Nephron progenitor cell (in vitro differentiated cells): ENCODE measurements around the gene FAM13A.

Experiments used
- DNase-seq: peaks from one replicate; pipeline ENCODE4 v3.0.0; 2021
- H3K27ac Mint-ChIP-seq: 2 replicates; pipeline ENCODE4 v1.8.0; 2021; ENCODE audit warnings: mild to moderate bottlenecking, moderate library complexity, mixed read lengths
- H3K27me3 Mint-ChIP-seq: 2 replicates; pipeline ENCODE4 v1.8.0; 2021; ENCODE audit warnings: mild to moderate bottlenecking, low read depth, mixed read lengths; ENCODE audit not compliant: poor library complexity
- H3K36me3 Mint-ChIP-seq: 2 replicates; pipeline ENCODE4 v1.8.0; 2021; ENCODE audit warnings: low read depth, mixed read lengths
- H3K4me1 Mint-ChIP-seq: 2 replicates; pipeline ENCODE4 v1.8.0; 2021; ENCODE audit warnings: mixed read lengths
- H3K4me3 Mint-ChIP-seq: 2 replicates; pipeline ENCODE4 v1.8.0; 2021; ENCODE audit warnings: mild to moderate bottlenecking, moderate library complexity, mixed read lengths
- H3K9me3 Mint-ChIP-seq: 2 replicates; pipeline ENCODE4 v1.8.0; 2021; ENCODE audit warnings: mild to moderate bottlenecking, moderate library complexity, mixed read lengths
- TF ChIP-seq, protein P1 (sequence below): fragments of 200-600 bp; sonication (generic); IDR thresholded peaks from 2 replicates; pipeline ENCODE4 v1.5.0; 2021; ENCODE audit warnings: antibody characterized with exemption

The FAM13A gene

DNA sequence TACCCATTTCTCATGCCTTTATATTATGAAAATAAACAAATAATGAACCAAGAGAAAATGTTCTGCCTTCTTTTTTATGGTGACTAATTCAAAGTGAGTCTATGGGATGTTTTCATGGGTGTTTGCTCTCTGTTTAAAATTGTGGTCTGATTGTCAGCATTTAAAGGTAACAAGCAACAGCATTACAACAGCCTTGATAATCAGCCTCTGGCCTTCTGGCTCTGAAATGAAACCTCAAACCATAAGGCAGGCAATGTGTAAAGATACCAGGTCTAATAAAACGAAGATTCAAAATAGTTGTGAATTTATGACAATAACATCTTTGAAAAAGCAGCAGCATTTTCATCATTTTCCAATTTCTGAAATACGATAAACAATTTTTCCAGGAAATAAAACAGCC lies 63.7 kb downstream of the FAM13A start:
- TF ChIP-seq, protein P1, sequence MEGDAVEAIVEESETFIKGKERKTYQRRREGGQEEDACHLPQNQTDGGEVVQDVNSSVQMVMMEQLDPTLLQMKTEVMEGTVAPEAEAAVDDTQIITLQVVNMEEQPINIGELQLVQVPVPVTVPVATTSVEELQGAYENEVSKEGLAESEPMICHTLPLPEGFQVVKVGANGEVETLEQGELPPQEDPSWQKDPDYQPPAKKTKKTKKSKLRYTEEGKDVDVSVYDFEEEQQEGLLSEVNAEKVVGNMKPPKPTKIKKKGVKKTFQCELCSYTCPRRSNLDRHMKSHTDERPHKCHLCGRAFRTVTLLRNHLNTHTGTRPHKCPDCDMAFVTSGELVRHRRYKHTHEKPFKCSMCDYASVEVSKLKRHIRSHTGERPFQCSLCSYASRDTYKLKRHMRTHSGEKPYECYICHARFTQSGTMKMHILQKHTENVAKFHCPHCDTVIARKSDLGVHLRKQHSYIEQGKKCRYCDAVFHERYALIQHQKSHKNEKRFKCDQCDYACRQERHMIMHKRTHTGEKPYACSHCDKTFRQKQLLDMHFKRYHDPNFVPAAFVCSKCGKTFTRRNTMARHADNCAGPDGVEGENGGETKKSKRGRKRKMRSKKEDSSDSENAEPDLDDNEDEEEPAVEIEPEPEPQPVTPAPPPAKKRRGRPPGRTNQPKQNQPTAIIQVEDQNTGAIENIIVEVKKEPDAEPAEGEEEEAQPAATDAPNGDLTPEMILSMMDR, result no peak
- H3K4me1 Mint-ChIP-seq, result no peaks in the 10 kb centered on the region
- H3K9me3 Mint-ChIP-seq, result no peaks in the 10 kb centered on the region
- no peak for DNase-seq
- no peaks in the 10 kb centered on the region for H3K27me3 Mint-ChIP-seq
- peaks cover 77% of the 10 kb centered on the region for H3K36me3 Mint-ChIP-seq
- peak overlapping the region; percentile 68 for H3K27ac Mint-ChIP-seq
- no peak overlapping the region for H3K4me3 Mint-ChIP-seq

DNA sequence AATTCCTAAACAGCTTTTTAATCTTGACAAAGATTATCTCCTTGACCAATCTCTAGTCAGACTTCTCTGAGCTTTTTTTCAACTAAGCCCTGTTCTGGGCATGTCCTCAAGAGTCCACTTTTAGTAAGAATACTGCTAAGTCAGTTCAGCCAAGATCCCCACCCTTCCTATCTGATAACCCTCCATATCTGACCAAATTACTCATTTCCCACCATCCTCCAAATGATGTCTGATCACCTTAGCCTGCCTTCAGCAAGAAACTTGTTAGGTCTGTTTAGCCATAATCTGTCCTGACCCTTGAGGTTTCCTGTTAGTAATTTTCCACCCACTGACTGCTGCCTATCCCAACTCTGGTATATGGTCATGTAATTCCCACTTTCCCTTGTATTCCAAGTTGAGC lies 65.2 kb downstream of the FAM13A start:
- no peaks in the 10 kb centered on the region for H3K9me3 Mint-ChIP-seq
- H3K27me3 Mint-ChIP-seq, result no peaks in the 10 kb centered on the region
- H3K4me1 Mint-ChIP-seq, result no peaks in the 10 kb centered on the region
- TF ChIP-seq, protein P1, result no peak
- peaks cover 72% of the 10 kb centered on the region for H3K36me3 Mint-ChIP-seq
- no peak overlapping the region for H3K27ac Mint-ChIP-seq
- DNase-seq, result no peak
- no peak overlapping the region for H3K4me3 Mint-ChIP-seq

DNA sequence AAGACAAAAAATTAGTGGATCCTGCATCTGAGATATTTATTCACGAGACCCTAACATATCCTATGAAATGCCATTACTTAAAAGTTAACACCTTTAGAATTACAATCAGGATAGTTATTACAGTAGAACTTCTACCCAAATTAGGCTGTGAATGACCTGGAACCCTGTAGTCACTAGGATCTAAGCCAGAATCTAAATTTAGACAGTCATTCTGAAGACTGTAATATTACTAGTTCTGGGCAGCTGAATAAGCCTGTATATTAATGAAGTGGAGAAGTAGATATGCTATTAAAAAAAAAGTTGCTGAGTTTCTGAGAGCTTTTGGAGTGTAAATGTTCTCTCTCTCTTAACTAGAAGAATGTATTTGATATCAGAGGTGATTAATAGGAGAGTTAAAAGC lies 67.0 kb downstream of the FAM13A start:
- H3K9me3 Mint-ChIP-seq, result no peaks in the 10 kb centered on the region
- H3K27me3 Mint-ChIP-seq, result no peaks in the 10 kb centered on the region
- TF ChIP-seq, protein P1, result no peak
- H3K27ac Mint-ChIP-seq, result no peak overlapping the region
- no peaks in the 10 kb centered on the region for H3K4me1 Mint-ChIP-seq
- H3K4me3 Mint-ChIP-seq, result no peak overlapping the region
- peaks cover 69% of the 10 kb centered on the region for H3K36me3 Mint-ChIP-seq
- DNase-seq, result no peak

DNA sequence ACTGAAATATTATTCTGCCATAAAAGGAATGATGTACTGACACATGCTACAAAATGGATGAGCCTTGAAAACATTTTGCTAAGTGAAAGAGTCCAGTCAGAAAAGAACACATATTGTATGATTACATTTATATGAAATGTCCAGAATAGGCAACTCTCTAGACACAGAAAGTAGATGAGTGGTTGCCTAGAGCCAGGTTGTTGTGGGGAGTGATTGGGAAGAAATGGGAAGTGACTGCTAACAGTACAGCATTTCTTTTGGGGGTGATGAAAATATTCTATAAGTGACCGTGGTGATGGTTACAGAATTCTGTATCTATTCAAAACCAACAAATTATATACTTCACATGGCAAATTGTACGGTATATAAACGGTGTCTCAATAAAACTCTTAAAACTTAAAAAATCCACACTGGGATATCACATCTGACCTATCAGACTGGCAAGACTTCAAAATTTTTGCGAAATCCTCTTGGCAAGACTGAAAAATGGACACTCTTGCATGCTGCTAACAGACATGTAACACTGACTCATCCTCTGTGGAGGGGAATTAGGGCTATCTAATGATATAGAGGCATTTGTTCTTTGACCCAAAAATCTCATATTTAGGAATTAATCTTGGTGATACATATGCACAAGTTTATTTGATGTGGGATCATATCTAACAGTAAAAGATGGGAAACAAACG lies 71.8 kb downstream of the FAM13A start:
- Mint-ChIP-seq H3K9me3 (no peaks in the 10 kb centered on the region), H3K36me3 (peaks cover 47% of the 10 kb centered on the region), H3K4me3 (no peak overlapping the region), H3K27me3 (no peaks in the 10 kb centered on the region), H3K4me1 (no peaks in the 10 kb centered on the region), H3K27ac (no peak overlapping the region)
- TF ChIP-seq, protein P1, result no peak
- DNase-seq, result no peak

DNA sequence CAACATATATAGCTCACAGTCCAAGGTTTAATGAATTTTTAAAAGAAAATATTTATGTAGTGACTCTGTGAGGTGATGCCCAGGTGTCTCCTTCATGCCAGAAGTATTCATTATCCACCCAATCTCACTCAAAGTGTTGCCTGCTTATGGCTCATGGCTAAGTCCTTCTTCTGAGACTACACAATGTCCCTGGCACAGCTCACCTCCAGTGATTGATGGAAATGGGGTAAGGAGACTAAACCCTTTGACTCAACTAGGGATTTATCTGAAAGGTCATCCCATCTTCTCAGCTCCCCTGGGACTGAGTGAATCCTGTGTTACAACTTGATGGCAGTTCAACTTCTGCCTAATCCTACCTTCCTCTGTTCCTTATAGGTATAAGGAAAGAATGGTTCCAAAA lies 74.2 kb downstream of the FAM13A start:
- Mint-ChIP-seq H3K36me3 (peaks cover 29% of the 10 kb centered on the region), H3K4me3 (no peak overlapping the region), H3K27ac (no peak overlapping the region), H3K4me1 (no peaks in the 10 kb centered on the region), H3K9me3 (no peaks in the 10 kb centered on the region), H3K27me3 (no peaks in the 10 kb centered on the region)
- no peak for DNase-seq
- TF ChIP-seq, protein P1, result no peak

DNA sequence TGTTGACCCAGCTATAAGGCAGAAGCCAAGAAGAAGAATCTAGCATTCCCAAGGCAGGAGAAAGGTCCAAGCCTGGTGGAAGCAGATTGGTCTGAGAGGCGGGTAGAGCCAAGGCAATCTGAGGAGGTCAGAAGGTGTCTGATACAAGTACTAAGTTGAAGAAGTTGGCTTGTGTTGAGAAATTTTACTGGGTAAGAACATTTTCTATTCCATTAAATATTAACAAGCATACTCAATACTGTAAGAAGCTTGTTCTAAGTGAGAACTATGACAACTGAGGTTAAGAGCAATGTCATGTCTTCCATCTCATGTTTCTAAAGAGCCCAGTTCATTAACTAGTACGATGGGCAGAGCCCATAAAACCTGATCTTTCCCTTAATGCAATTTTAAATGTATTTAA lies 75.0 kb downstream of the FAM13A start:
- Mint-ChIP-seq H3K27ac (no peak overlapping the region), H3K9me3 (no peaks in the 10 kb centered on the region), H3K4me1 (no peaks in the 10 kb centered on the region), H3K4me3 (no peak overlapping the region), H3K27me3 (no peaks in the 10 kb centered on the region), H3K36me3 (peaks cover 25% of the 10 kb centered on the region)
- TF ChIP-seq, protein P1, result no peak
- DNase-seq, result no peak
